Measurements from ENCODE around the gene PPM1D.

DNA sequence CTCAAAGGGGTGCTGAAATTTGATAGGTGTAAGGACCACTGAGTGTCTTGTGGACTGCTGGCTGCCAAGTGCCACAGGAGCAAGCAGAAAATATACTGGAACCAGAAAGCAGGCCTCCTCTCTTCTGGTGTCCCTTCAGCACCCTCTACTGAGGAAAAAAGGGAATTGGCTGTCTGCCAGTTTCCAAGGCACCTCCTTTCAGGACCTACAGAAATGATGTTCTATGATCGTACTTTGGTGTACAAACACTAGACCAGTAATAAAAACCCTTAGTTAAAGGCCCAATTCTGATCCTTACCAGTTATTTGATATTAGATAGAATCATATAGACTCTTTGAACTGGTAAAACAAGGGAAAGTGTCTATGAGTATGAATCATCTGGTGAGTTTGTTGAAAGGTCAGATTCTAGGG, 41.8 kb downstream of the PPM1D start:
- TF ChIP-seq, protein P1, sequence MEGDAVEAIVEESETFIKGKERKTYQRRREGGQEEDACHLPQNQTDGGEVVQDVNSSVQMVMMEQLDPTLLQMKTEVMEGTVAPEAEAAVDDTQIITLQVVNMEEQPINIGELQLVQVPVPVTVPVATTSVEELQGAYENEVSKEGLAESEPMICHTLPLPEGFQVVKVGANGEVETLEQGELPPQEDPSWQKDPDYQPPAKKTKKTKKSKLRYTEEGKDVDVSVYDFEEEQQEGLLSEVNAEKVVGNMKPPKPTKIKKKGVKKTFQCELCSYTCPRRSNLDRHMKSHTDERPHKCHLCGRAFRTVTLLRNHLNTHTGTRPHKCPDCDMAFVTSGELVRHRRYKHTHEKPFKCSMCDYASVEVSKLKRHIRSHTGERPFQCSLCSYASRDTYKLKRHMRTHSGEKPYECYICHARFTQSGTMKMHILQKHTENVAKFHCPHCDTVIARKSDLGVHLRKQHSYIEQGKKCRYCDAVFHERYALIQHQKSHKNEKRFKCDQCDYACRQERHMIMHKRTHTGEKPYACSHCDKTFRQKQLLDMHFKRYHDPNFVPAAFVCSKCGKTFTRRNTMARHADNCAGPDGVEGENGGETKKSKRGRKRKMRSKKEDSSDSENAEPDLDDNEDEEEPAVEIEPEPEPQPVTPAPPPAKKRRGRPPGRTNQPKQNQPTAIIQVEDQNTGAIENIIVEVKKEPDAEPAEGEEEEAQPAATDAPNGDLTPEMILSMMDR (IDR thresholded peaks at IDR 0.05; ENCODE audit: insufficient read depth, low read depth, low read length): peak; percentile 44
- no peak for TF ChIP-seq EZH2 (IDR thresholded peaks at IDR 0.05; ENCODE audit: insufficient read depth, low read length)
